Hematopoietic multipotent progenitor cell (in vitro differentiated cells): ENCODE results near the gene EMID1. TPM values are rescaled to one million over a fixed set of nuclear protein-coding genes. Genes with fewer than 3 reads are reported as not detected.
A peak's percentile ranks its signal among the peaks of the same experiment; 100 is the strongest.

ENCODE experiments used
- DNase-seq, 3 donors: peaks; one replicate each; pipeline ENCODE4 v3.0.0-alpha.2; 2011 to 2015; ENCODE audit warnings: low read depth in 2 of 3, low spot score in 2 of 3
- total RNA-seq: library from RNA; depleted of rRNA; stranded (reverse); fragments of >200 nt; gene quantifications from one replicate; pipeline ENCODE4 v1.2.3, GENCODE V29; 2012

The EMID1 gene
- 161 TPM for total RNA-seq

DNA sequence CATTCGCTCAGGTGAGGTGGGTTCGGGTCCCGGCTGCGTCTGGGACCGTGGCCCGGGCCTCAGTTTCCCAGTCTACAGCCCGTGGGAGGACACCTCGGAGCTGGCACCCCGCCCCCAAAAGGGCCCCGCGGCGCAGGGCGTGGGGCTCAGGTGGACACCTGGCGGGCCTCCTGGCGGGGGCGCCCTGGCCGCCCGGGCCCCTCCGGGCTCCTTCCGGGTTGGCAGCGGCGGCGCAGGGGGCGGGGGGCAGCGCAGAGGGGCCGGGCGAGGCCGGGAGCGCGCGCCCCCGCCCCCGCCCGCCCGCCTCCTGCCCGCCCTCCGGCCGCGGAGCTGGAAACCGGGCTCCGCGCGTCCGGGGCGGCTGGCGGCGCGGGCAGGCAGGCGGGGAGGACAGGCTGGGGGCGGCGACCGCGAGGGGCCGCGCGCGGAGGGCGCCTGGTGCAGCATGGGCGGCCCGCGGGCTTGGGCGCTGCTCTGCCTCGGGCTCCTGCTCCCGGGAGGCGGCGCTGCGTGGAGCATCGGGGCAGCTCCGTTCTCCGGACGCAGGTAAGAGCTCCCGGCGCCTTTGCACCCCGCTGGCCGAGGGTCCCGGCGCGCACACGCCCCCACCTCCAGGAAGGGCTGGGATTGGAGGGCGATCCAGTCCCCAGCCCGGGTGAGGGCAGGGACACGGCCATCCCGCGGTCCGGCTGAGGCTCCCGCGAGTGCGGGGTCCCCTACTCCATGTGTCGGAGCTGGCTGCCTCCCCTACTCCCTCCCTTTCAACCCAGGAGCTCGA, at the start of gene EMID1:
Gene EMID1, plus strand, starts transcription at position 303 of the 778 bp plus-strand sequence. Its CDS starts 143 bp downstream, at position 446.
- peak in 1 of 3 donors; percentile 48 for DNase-seq

DNA sequence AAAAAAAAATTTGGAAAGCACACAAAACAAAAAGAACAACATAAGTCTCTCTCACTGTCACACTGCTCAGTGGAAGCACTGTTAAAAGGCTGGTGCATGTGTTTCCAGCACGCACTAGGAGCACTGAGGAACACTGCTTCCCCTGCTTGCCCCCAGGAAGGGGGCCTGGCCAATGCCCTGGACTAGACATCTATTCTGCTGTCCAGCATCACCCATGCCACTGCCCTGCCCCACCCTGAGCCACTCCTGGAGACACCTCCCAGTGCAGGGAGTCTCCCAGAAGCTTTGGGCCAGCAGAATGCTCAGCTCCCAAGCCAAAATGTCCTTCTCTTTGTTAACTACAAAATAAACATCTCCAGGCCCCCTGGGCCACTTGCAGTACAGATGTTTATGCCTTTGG, 49.7 kb upstream of the EMID1 start:
- no peak for DNase-seq

DNA sequence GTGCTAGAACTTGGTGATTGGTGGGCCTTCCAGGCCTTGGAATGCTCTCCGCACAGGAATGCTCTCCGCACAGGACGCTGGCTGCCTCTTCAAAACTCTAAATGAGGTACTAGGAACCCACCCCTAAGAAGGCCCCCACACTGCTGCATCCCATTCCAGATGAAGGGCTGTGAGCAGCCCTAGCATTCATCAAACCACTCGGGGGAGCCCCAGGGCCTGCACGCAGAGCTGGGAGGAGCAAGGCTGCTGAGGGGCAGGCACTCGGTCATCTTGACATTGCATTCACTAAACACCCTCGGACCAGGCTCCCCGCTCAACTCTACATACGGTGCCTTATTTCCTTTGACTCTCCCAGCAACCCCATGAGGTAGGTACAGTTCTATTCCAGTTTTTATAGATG, 49.2 kb upstream of the EMID1 start:
- peak in 2 of 3 donors; percentile 38 to 53 for DNase-seq

DNA sequence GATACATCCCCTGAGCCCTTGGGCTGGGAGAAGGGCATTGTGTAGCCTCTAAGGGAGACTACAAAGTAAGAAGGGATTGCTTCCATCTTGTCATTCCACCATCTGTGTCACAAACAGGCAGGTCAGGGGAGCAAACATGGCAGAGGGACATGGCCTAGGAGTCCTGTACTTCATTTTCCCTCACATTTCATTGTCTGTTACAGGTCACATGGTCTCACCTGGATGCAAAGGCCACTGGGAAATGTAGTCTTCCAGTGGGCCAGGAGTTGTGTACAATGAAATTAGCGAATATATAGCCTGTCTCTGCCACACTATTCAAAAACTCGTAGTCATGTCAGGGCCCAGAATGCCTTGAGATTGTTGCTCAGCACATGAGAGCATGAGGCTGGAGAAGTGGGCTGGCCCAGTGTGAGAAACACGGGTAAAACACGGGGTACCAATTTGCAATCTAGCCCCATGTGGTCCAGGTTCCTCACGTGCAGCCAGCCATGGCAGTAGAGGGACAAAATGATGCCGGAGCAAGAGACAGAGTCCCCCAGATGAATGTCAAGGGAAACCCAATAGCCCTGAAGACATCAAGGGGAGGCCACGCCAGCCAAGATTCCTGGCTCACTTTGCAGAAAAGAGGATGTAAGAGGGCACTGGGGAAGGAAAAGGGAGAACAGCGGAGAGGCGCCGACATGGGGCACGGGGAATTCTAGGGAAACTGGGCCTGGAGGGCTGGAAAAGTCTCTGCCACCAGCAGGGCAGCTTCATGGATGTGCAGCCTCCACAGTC, 47.7 kb upstream of the EMID1 start:
- DNase-seq = no peak

DNA sequence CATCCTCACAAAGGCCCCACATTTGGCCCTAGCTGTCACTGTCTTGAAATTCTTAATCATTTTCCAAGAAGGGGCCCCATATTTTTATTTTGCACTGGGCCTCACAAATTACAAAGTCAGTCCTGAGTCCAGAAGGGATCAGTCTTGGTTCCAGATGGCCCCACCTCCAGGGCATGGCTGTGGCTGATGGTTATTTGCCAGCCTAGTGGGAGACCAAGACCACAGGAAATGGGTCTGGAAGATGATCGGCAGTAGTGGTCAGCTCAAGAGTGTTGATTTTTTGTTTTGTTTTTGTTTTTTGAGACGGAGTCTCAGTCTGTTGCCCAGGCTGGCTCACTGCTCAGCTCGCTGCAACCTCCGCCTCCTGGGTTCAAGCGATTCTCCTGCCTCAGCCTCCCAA, 47.1 kb upstream of the EMID1 start:
- no peak for DNase-seq

DNA sequence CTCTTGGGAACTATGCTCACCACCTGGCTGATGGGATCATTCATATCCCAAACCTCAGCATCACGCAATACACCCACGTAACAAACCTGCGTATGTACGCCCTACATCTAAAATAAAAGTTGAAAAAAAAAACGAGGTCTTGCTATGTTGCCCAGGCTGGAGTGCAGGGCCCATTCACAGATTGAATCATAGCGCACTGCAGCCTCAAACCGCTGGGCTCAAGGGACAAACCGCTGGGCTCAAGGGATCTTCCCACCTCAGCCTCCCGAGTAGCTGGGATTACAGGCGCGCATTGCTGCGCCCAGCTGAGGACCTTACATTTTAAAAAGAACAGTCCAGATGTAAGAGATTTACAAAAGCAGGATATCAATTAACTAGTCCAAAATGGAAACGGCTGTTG, 41.9 kb upstream of the EMID1 start:
- DNase-seq = no peak

DNA sequence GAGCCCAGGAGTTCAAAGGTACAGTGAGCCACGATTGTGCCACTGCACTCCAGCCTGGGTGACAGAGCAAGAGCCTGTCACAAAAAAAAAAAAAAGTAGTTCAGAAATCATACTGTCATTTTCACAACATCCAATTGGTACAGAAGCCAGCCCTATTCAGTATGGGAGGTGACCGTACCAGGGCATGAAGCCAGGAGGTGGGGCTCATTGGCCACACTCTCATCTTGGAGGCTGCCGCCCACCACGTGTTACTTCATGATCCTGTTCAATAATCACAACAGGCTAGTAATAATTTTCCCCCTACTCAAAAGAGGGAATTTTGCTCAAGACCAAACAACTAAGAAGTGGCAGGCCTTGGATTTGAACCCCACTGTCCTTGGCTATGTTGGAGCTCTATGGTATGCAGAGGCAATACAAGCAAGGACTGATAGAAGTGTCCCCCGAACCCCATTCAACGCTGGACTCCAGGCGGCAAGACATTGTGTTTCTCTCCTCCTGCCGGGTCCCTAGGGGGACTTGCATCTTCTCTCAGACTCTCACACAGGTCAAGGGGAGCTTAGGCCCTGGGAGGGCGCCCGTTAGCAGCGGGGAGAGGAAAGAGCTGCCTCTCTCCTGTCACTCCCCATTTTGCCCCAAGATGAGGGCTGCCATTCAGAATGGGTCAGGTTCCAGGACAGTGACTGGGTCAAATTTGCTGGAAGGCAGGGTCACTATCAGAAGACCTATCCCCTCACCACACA, 40.2 kb upstream of the EMID1 start:
- no peak for DNase-seq

DNA sequence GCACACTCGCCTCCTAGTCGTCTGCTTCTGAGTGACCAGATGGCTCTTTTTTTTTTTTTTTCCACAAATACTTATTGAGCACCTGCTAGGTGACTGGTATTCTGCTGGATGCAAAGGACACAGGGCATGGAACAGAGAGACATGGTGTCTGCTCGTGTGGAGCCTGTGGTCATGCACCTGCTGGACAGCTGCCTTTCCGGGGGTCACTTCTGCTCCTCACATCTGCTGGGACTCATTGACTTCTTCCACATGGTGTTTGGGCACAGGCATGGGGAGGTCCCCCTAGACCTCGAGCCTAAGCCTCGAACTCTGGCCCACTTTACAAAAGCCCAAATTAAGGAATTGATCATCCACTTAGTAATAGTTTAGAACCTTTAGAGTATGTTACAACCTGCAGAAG, 39.5 kb upstream of the EMID1 start:
- DNase-seq = no peak

DNA sequence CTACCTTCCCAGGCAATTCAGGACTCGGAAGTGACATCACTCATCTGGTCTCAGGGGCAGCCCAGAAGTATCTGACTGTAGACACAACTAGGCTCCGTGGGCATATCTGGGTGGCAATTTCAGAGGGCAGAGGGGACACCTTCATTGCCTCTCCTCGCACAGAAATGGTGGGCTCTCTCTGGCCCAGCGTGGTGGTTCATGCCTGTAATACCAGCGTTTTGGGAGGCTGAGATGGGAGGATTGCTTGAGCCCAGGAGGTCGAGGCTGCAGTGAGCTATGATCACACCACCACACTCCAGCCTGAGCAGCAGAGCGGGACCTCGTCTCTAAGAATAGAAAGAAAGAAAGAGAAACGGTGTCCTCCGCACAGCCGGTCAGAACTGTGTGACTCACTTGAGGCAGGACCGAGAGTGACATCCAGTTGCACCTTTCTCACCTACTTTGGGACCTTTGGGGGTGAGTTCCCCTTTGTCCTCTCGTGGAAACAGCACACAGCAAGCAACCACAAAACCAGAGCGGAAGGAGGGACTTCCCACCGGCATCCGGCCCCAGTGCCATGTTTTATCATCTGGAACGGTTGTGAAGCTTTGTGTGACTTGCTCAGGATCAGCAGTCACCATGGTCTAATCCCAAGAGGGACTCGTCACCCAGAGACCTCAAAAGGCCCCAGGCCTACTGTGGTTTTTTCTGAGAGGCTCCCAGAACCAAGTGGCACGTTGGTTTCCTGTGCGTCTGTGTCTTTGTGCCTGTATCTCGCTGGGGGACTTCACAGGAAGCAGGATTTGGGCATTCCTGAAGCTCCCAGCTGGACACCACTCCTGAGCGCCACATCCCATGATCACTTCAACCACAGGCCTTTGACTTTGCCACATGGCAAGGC, 38.4 kb upstream of the EMID1 start:
- DNase-seq = peak in 2 of 3 donors; percentile 94 to 97

DNA sequence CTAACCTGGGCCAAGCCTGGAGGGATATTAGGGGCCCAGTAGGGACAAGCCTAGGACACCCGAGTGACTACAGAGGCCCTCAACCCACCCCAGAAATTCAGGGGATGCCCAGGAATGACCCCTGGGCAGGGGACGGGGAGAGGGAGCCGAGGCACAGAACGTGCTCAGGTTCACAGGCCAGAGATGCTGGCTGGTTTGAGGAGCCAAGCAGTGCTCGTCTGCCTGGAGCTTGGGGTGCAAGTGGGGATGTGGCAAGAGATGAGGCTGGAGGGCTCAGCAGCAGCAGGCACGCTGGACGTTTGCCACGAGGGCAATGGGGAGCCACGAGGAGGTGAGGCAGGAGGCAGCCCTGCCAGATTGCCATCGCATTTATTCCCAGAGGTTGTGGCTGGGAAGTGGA, 34.0 kb upstream of the EMID1 start:
- DNase-seq = no peak

DNA sequence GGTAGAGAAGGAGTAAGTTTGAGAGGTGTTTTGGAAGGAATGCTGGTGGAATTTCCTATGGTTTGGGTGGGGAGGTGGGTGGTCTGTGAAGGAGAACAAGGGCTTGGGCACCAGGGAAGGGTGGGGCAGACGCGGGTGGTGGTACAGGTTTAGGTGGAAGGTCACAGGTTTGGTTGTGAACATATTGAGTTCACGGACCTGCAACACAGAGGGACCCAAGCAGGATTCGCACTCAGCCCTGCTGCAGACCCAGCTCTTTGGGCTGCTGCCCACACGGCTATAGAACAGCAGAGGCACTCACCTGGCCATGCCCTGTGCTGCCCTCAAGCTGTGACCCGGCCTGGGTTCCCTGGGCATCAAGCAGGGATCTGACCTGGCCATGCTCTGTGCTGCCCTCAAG, 33.5 kb upstream of the EMID1 start:
- no peak for DNase-seq

DNA sequence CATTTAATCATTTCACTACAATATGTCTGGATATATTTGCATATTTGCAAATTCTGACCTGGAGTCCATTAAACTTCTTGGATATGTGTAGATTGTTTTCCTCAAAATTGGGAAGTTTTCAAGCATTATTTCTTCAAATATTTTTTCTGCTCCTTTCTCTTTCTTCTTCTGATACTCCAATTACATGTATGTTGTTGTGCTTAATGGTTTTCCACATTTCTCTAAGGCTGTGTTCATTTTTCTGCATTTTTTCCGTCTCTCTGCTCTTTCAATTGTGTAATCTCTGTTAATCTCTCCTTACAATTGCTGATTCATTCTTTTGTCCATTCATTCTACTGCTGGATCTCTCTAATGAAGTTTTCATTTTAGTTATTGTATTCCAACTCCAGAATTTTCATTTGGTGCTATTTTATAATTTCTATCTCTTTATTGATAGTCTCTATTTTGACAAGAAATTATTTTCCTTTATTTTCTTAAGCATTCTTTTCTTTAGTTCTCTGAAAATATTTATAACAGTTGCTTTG, 30.3 kb upstream of the EMID1 start:
- DNase-seq = no peak

DNA sequence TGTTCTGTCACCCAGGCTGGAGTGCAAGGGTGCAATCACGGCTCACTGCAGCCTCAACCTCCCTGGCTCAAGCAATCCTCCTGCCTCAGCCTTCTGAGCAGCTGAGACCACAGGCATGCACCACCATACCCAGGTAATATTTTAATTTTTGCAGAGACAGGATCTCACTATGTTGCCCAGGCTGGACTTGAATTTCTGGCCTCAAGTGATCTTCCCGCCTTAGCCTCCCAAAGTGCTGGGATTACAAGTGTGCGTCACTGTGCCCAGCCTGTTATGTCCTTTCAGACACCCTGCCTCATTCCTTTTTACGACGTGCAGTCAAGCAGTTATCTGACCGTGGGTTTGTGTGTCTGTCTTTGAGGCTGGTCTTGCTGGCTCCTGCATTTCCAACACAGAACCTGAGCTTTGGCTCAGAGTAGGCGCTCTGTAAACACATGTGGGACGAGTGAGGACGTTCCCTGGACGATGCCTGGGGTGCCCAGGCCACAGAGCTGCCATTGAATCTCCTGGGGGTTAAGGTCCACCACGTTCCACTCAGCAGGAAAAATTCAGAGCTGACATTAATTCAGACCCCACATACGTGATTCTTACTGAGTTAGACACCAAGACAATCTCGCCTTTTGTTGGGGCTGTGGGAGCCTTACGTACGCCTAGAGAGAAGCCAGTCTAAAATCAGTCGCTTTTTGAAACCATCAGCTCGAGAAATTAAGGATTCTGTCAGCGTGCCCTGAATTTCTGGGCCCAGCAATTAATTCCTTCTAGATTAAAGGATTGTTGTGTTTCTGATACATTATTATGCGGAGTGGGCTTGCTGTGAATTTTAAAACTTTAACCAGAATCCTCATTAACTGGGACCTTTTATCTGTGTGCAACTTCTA, 21.5 kb upstream of the EMID1 start:
- no peak for DNase-seq

DNA sequence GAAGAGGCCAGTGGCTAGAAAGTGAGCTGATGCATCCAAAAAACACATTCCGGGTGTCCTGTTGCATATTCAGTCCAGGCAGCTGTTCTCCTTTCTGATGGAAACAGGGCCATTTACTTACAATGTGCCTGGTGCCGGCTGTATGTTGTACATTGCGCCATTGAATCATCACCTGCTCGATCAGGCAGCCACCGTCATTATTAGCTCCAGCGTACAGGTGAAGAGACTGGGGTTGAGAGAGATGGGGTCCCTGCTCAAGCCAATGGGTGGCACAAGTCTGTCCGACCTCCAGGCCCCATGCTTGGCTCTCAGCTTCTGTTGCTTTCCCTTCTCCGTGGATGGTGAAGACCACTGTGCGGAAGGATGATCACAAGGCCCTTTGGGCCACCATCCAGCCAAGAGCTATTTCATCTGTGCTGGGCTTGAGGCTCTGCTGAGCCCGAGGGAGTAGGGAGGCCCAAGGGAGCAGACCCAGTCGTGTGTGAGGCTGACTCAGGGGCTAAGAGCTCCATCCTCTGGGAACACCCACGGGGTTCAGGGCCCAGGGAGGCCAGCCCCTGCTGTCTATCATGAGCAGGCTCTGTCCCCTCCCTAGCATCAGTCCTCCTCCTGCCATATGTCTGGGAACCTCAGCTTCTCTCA, 20.7 kb upstream of the EMID1 start:
- DNase-seq = no peak

DNA sequence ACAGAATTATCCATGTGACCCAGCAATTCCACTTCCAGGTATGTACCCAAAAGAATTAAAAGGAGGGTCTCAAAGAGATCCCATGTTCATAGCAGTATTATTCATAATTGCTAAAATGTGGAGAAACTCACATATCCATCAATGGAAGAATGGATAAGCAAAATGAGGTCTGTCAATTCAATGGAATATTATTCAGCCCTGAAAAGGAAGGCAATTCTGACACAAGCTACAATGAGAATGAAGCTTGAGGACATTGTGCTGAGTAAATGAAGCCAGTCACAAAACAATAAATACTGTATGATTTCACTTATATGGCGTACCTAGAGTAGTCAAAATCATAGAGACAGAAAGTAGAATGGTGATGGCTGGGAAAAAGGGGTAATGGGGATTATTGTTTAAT, 19.4 kb upstream of the EMID1 start:
- no peak for DNase-seq

DNA sequence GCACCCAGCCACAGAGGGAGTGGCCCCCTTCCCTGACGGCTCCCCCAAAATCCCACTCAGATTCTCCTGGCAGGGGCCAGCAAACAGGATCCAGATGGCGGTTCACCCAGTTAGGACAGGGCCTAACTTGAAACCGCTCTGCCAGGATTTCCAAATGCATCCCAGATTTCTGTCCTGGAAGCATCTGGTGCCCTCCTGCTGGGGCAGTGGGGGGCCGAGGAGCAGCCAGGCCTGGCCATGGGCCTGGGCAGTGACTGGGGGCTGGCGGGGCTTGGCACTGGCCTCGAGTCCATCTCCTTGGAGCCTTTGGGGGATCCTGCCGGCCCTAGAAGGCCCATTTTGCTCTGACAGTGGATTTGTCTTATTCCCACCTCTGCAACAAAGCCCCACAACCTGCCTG, 17.9 kb upstream of the EMID1 start:
- no peak for DNase-seq

DNA sequence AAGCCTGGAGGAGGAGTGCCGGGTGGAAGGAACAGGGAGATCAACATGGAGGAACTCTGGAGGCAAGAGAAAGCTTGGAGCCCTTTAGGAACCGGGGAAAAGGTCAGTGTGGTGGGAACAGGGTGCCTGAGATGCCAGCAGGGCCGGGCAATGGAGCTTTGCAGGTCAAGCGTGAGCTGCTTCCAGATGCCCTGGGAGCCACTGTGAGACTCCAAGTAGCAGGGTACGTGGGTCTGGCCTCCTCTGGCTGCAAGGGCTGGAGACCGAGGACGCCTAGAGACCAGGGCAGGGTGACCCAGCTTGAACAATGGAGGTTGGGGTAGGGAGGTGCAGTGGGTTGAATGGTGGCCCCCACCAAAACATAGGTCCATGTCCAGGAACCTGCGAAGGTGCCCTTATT, 15.6 kb upstream of the EMID1 start:
- no peak for DNase-seq

DNA sequence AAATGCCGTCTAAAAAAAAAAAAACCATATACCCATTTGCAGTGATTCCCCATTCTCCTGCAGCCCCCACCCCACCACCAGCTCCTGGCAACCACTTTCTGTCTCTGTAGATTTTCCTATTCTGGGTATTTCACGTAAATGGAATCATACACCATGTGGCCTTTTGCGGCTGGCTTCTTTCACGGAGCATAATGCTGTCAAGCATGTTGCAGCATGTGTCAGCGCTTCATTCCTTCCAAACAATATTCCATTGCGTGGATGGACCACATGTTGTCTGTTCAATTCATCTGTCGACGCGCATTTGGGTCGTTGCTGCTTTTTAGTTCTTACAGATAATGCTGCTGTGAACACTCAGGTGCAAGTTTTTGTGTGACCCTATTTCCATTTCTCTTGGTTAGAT, 14.8 kb upstream of the EMID1 start:
- no peak for DNase-seq

DNA sequence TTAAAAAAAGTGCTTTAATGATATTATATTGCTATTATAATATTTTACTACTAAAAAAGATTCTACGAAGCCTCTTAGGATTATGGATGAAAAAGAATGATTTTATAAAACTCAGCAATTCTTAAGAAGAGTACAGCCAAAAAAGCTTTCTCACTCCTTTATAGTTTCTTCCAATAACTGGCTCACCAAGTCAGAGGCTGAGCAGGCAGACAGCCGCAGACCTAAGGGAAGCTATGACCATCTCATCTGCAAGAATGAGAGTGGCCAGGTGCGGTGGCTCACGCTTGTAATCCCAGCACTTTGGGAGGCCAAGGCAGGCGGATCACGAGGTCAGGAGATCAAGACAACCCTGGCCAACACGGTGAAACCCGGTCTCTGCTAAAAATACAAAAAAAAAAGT, 12.7 kb upstream of the EMID1 start:
- no peak for DNase-seq
